K562 (cell line): ENCODE measurements around the gene APOC4. TPM values are rescaled to one million over a fixed set of nuclear protein-coding genes. Genes with fewer than 3 reads are reported as not detected.

Experiments used
- CBFA2T2 ChIP-seq: fragments of 450-650 bp; conservative IDR thresholded peaks from 2 replicates; pipeline ENCODE4 v1.6.1; 2017; ENCODE audit warnings: mild to moderate bottlenecking
- CBX8 ChIP-seq: fragments of 200-600 bp; sonication (generic); IDR thresholded peaks from 2 replicates; pipeline ENCODE4 v1.6.1; 2012; ENCODE audit warnings: borderline replicate concordance, mixed run types, low read depth, mild to moderate bottlenecking, moderate library complexity, mixed read lengths, low read length, control low read depth, inconsistent platforms; ENCODE audit not compliant: poor library complexity, severe bottlenecking; ENCODE audit errors: extremely low read depth
- MCM7 ChIP-seq, 2 experiments: fragments of 450-650 bp; IDR thresholded peaks; 2 replicates each; pipeline ENCODE4 v1.6.1; 2016 to 2018
- MTA3 ChIP-seq: fragments of 450-650 bp; formaldehyde crosslinking; IDR thresholded peaks from 2 replicates; pipeline ENCODE4 v1.6.1; 2017; ENCODE audit warnings: mild to moderate bottlenecking, borderline replicate concordance
- NCOR1 ChIP-seq: fragments of 450-650 bp; IDR thresholded peaks from 2 replicates; pipeline ENCODE4 v1.6.1; 2016; ENCODE audit warnings: mild to moderate bottlenecking, moderate library complexity
- POLR2A ChIP-seq: fragments of 450-650 bp; conservative IDR thresholded peaks from 2 replicates; pipeline ENCODE4 v1.6.1; 2016
- RBM25 ChIP-seq: fragments of 200-400 bp; formaldehyde crosslinking; IDR thresholded peaks from 2 replicates; pipeline ENCODE4 v1.6.1; 2018; ENCODE audit warnings: low read length, low read depth, moderate library complexity; ENCODE audit not compliant: severe bottlenecking
- RCOR1 ChIP-seq, 2 experiments: IDR thresholded peaks; 2 replicates each; pipeline ENCODE4 v1.6.1; 2012; ENCODE audit warnings: low read depth in 2 of 2, low read length in 2 of 2, borderline replicate concordance in 1 of 2, improper control_type of control experiment in 1 of 2
- SMARCE1 ChIP-seq: fragments of 450-650 bp; IDR thresholded peaks from 2 replicates; pipeline ENCODE4 v1.7.1; 2016; ENCODE audit warnings: mild to moderate bottlenecking
- SOX6 ChIP-seq: fragments of 450-650 bp; IDR thresholded peaks from 2 replicates; pipeline ENCODE4 v1.6.1; 2014; ENCODE audit warnings: mild to moderate bottlenecking
- SRF ChIP-seq, 2 experiments: fragments of 250-450, 450-650 bp in 1 of 2; sonication (Bioruptor Pico) in 1 of 2; sonication (generic) in 1 of 2; formaldehyde crosslinking; IDR thresholded peaks; 2 replicates each; pipeline versions ENCODE4 v1.5.0 to v1.5.1; 2020 to 2022; ENCODE audit warnings: mild to moderate bottlenecking in 1 of 2, missing genetic modification reagents in 1 of 2
- TAF7 ChIP-seq: fragments of 450-650 bp; IDR thresholded peaks from 2 replicates; pipeline ENCODE4 v1.6.1; 2016; ENCODE audit warnings: missing genetic modification characterization, missing compliant biosample characterization
- ZBTB1 ChIP-seq: sonication (generic); formaldehyde crosslinking; IDR thresholded peaks from 2 replicates; pipeline ENCODE4 v1.8.1; 2023; ENCODE audit warnings: missing genetic modification reagents, low read depth, mild to moderate bottlenecking, borderline replicate concordance
- ZNF699 ChIP-seq: fragments of 250-450 bp; sonication (Bioruptor Pico); IDR thresholded peaks from 2 replicates; pipeline ENCODE4 v1.8.0; 2021; ENCODE audit warnings: mild to moderate bottlenecking, moderate library complexity; ENCODE audit not compliant: insufficient replicate concordance
- ZNF766 ChIP-seq: fragments of 200-800 bp; sonication (Bioruptor generic); conservative IDR thresholded peaks from 2 replicates; pipeline ENCODE4 v1.6.1; 2016; ENCODE audit warnings: missing genetic modification characterization, missing compliant biosample characterization
- ZNF77 ChIP-seq: fragments of 250-450 bp; sonication (Bioruptor Pico); IDR thresholded peaks from 2 replicates; pipeline ENCODE4 v1.5.0; 2020
- polyA plus RNA-seq, 8 experiments: library from polyadenylated mRNA; depleted of rRNA in 4 of 8; stranded (reverse) in 5 of 8; unstranded in 3 of 8; fragments of >200 nt; fragmentation: Nextera tagmentation in 2 of 8; fragmentation: Illumina TruSeq in 1 of 8; extraction: Ambion mirVana in 2 of 8; extraction: Trizol in 1 of 8; gene quantifications; 2 replicates each; pipeline versions ENCODE4 v1.2.1 to v1.2.3, GENCODE V29; 2011 to 2014; ENCODE audit warnings: inconsistent platforms in 1 of 8, missing spikeins in 1 of 8
- total RNA-seq, 7 experiments: library from RNA; depleted of rRNA in 6 of 7; stranded (reverse); fragments of >200 nt in 6 of 7; fragmentation: Illumina TruSeq in 2 of 7; extraction: Trizol in 2 of 7; gene quantifications; 2 replicates each; pipeline versions ENCODE4 v1.2.1 to v1.2.3, GENCODE V29; 2011 to 2021; ENCODE audit warnings: low replicate concordance in 1 of 7
- TF ChIP-seq, protein P1 (sequence below), 3 experiments: IDR thresholded peaks in 2 of 3; conservative IDR thresholded peaks in 1 of 3; 2 replicates each; pipeline ENCODE4 v1.5.1; 2011 to 2012; ENCODE audit warnings: low read length in 3 of 3, mild to moderate bottlenecking in 3 of 3, control low read depth in 2 of 3, improper control_type of control experiment in 1 of 3, inconsistent platforms in 1 of 3, low read depth in 1 of 3, mixed read lengths in 1 of 3, moderate library complexity in 1 of 3; ENCODE audit not compliant: insufficient read depth in 2 of 3
- TF ChIP-seq, protein P2 (sequence below): fragments of 200-800 bp; sonication (Bioruptor generic); IDR thresholded peaks from 2 replicates; pipeline ENCODE4 v1.6.1; 2017; ENCODE audit warnings: missing genetic modification characterization, missing compliant biosample characterization
- TF ChIP-seq, protein P3 (sequence below): fragments of 450-650 bp; formaldehyde crosslinking; IDR thresholded peaks from 2 replicates; pipeline ENCODE4 v1.4.0; 2022; ENCODE audit warnings: missing genetic modification characterization
- TF ChIP-seq, protein P4 (sequence below): fragments of 450-650 bp; IDR thresholded peaks from 2 replicates; pipeline ENCODE4 v1.6.1; 2017; ENCODE audit warnings: mild to moderate bottlenecking, moderate library complexity
- TF ChIP-seq, protein P5 (sequence below): fragments of 450-650 bp; IDR thresholded peaks from one replicate; pipeline ENCODE4 v1.6.1; 2018; ENCODE audit warnings: mild to moderate bottlenecking, moderate library complexity; ENCODE audit not compliant: partially characterized antibody

The APOC4 gene
- total and polyA plus RNA-seq, 9 of the 15 experiments (the other 6 are each of a cell fraction or from before 2014, with no cell fraction given) = 0.46 TPM; not detected in 8

DNA sequence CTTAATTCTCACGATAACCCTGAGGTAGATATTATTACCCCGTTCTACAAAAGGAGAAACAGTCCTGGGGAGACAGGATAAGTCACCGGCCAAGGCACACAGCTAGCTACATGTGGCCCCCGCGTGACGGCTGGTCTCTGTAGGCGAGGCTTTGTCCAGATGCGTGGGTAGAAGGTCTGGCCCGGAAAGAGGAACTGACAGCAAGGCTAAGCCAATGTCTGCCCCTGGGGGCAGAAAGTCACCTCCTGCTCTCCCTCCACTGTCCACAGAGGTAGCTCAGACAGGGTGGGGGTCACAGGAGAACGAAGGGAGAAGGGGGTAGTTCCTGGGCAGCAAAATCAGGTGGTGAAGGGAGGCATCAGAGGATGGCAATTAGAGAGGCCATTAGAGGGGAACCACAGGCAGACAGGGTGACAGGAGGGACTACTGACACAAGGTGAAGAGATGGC lies 1.8 kb downstream of the APOC4 start (continued):
- TF ChIP-seq, protein P1, sequence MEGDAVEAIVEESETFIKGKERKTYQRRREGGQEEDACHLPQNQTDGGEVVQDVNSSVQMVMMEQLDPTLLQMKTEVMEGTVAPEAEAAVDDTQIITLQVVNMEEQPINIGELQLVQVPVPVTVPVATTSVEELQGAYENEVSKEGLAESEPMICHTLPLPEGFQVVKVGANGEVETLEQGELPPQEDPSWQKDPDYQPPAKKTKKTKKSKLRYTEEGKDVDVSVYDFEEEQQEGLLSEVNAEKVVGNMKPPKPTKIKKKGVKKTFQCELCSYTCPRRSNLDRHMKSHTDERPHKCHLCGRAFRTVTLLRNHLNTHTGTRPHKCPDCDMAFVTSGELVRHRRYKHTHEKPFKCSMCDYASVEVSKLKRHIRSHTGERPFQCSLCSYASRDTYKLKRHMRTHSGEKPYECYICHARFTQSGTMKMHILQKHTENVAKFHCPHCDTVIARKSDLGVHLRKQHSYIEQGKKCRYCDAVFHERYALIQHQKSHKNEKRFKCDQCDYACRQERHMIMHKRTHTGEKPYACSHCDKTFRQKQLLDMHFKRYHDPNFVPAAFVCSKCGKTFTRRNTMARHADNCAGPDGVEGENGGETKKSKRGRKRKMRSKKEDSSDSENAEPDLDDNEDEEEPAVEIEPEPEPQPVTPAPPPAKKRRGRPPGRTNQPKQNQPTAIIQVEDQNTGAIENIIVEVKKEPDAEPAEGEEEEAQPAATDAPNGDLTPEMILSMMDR (IDR thresholded peaks at IDR 0.05 in 2 of 3, conservative IDR thresholded peaks at IDR 0.05 in 1 of 3; ENCODE audit: insufficient read depth in 2 of 3, low read depth in 1 of 3, low read length in 3 of 3) = peak; percentile 27 to 43 (median 35); a peak in 3 of 6 replicates
- TF ChIP-seq POLR2A (0 out of 2 replicates have a peak, but pooled peaks have one; percentile 37), RCOR1 (IDR thresholded peaks at IDR 0.05; ENCODE audit: borderline replicate concordance in 1 of 2, low read depth in 2 of 2, low read length in 2 of 2) (peak in 1 of 2 experiments; percentile 71; a peak in 2 of 4 replicates), ZBTB1 (no peak), MCM7 (IDR thresholded peaks at IDR 0.05) (no peak), NCOR1 (peak; percentile 33; the same call in 1 of the 2 replicates), ZNF699 (CRISPR knock-in tag) (no peak), SRF (CRISPR knock-in tag; IDR thresholded peaks at IDR 0.05) (peak in 1 of 2 experiments; percentile 28; a peak in 1 of 4 replicates), CBFA2T2 (0 out of 2 replicates have a peak, but pooled peaks have one; percentile 32), ZNF77 (CRISPR knock-in tag) (no peak), CBX8 (no peak), SOX6 (peak; percentile 72), ZNF766 (CRISPR knock-in tag) (peak; percentile 69; the same call in 1 of the 2 replicates), RBM25 (no peak), SMARCE1 (peak; percentile 76), MTA3 (peak; percentile 81), TAF7 (0 out of 2 replicates have a peak, but pooled peaks have one; percentile 51)
- TF ChIP-seq, protein P2, sequence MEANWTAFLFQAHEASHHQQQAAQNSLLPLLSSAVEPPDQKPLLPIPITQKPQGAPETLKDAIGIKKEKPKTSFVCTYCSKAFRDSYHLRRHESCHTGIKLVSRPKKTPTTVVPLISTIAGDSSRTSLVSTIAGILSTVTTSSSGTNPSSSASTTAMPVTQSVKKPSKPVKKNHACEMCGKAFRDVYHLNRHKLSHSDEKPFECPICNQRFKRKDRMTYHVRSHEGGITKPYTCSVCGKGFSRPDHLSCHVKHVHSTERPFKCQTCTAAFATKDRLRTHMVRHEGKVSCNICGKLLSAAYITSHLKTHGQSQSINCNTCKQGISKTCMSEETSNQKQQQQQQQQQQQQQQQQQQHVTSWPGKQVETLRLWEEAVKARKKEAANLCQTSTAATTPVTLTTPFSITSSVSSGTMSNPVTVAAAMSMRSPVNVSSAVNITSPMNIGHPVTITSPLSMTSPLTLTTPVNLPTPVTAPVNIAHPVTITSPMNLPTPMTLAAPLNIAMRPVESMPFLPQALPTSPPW (CRISPR knock-in tag) = peak; percentile 63; the same call in 1 of the 2 replicates
- TF ChIP-seq, protein P3, sequence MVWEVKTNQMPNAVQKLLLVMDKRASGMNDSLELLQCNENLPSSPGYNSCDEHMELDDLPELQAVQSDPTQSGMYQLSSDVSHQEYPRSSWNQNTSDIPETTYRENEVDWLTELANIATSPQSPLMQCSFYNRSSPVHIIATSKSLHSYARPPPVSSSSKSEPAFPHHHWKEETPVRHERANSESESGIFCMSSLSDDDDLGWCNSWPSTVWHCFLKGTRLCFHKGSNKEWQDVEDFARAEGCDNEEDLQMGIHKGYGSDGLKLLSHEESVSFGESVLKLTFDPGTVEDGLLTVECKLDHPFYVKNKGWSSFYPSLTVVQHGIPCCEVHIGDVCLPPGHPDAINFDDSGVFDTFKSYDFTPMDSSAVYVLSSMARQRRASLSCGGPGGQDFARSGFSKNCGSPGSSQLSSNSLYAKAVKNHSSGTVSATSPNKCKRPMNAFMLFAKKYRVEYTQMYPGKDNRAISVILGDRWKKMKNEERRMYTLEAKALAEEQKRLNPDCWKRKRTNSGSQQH (CRISPR knock-in tag) = peak; percentile 32; the same call in 1 of the 2 replicates
- TF ChIP-seq, protein P4, sequence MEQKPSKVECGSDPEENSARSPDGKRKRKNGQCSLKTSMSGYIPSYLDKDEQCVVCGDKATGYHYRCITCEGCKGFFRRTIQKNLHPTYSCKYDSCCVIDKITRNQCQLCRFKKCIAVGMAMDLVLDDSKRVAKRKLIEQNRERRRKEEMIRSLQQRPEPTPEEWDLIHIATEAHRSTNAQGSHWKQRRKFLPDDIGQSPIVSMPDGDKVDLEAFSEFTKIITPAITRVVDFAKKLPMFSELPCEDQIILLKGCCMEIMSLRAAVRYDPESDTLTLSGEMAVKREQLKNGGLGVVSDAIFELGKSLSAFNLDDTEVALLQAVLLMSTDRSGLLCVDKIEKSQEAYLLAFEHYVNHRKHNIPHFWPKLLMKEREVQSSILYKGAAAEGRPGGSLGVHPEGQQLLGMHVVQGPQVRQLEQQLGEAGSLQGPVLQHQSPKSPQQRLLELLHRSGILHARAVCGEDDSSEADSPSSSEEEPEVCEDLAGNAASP = no peak
- TF ChIP-seq, protein P5, sequence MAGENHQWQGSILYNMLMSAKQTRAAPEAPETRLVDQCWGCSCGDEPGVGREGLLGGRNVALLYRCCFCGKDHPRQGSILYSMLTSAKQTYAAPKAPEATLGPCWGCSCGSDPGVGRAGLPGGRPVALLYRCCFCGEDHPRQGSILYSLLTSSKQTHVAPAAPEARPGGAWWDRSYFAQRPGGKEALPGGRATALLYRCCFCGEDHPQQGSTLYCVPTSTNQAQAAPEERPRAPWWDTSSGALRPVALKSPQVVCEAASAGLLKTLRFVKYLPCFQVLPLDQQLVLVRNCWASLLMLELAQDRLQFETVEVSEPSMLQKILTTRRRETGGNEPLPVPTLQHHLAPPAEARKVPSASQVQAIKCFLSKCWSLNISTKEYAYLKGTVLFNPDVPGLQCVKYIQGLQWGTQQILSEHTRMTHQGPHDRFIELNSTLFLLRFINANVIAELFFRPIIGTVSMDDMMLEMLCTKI = no peak
